Measurements from ENCODE around the gene MAD1L1.

MAD1L1 gene

GRCh38 chr7:1923409-1924257, 309.1 kb downstream of the MAD1L1 start:
- in situ Hi-C loops (cut with MboI; ENCODE audit: low sequenced_read_pairs): no loop called here

GRCh38 chr7:1922870-1923236, 309.9 kb downstream of the MAD1L1 start:
- in situ Hi-C loops (cut with MboI; ENCODE audit: low sequenced_read_pairs): no loop called here

GRCh38 chr7:1922071-1922869, 310.5 kb downstream of the MAD1L1 start:
- in situ Hi-C loops (cut with MboI; ENCODE audit: low sequenced_read_pairs): no loop called here

GRCh38 chr7:1920881-1921280, 311.9 kb downstream of the MAD1L1 start:
- in situ Hi-C loops (cut with MboI; ENCODE audit: low sequenced_read_pairs): no loop called here

- in situ Hi-C loops (cut with MboI; ENCODE audit: low sequenced_read_pairs): no loop called here
Measured at GRCh38 chr7:1920266-1920681, 312.5 kb downstream of the MAD1L1 start.

GRCh38 chr7:1919539-1920265, 313.0 kb downstream of the MAD1L1 start:
- in situ Hi-C loops (cut with MboI; ENCODE audit: low sequenced_read_pairs): no loop called here

- in situ Hi-C loops (cut with MboI; ENCODE audit: low sequenced_read_pairs): no loop called here
Measured at GRCh38 chr7:1918881-1919525, 313.7 kb downstream of the MAD1L1 start.

GRCh38 chr7:1918063-1918645, 314.6 kb downstream of the MAD1L1 start:
- in situ Hi-C loops (cut with MboI; ENCODE audit: low sequenced_read_pairs): no loop called here

GRCh38 chr7:1917221-1918062, 315.3 kb downstream of the MAD1L1 start:
- in situ Hi-C loops (cut with MboI; ENCODE audit: low sequenced_read_pairs): no loop called here

- in situ Hi-C loops (cut with MboI; ENCODE audit: low sequenced_read_pairs): no loop called here
Measured at GRCh38 chr7:1916601-1916970, 316.2 kb downstream of the MAD1L1 start.

GRCh38 chr7:1915956-1916600, 316.7 kb downstream of the MAD1L1 start:
- in situ Hi-C loops (cut with MboI; ENCODE audit: low sequenced_read_pairs): no loop called here

GRCh38 chr7:1915326-1915725, 317.4 kb downstream of the MAD1L1 start:
- in situ Hi-C loops (cut with MboI; ENCODE audit: low sequenced_read_pairs): no loop called here

- in situ Hi-C loops (cut with MboI; ENCODE audit: low sequenced_read_pairs): no loop called here
Measured at GRCh38 chr7:1914743-1915142, 318.0 kb downstream of the MAD1L1 start.

- in situ Hi-C loops (cut with MboI; ENCODE audit: low sequenced_read_pairs): no loop called here
Measured at GRCh38 chr7:1914321-1914720, 318.4 kb downstream of the MAD1L1 start.

- in situ Hi-C loops (cut with MboI; ENCODE audit: low sequenced_read_pairs): no loop called here
Measured at GRCh38 chr7:1913466-1914282, 319.1 kb downstream of the MAD1L1 start.

GRCh38 chr7:1912593-1913465, 319.9 kb downstream of the MAD1L1 start:
- in situ Hi-C loops (cut with MboI; ENCODE audit: low sequenced_read_pairs): no loop called here

GRCh38 chr7:1911571-1911970, 321.2 kb downstream of the MAD1L1 start:
- in situ Hi-C loops (cut with MboI; ENCODE audit: low sequenced_read_pairs): no loop called here

Data from HL-60/S4 (cell line).